ENCODE results near the gene TRAPPC12. TPM values are rescaled to one million over a fixed set of nuclear protein-coding genes. Genes with fewer than 3 reads are reported as not detected.
"Not testable (repeated sequence)": the region's sequence is repeated elsewhere in the genome, so short reads cannot be mapped to it uniquely, and the experiment has no call there.

The TRAPPC12 gene
- total RNA-seq, 1 donor from 2014 or later = 49.8 TPM

- no peak for DNase-seq (ENCODE audit: low read depth)
Measured at GRCh38 chr2:3368261-3368722, 11.2 kb upstream of the TRAPPC12 start.

- DNase-seq (ENCODE audit: low read depth) = not testable (repeated sequence)
Measured at GRCh38 chr2:3369340-3370181, 9.9 kb upstream of the TRAPPC12 start.

- DNase-seq (ENCODE audit: low read depth) = no peak
Measured at GRCh38 chr2:3376821-3377220, 2.7 kb upstream of the TRAPPC12 start.

GRCh38 chr2:3377279-3377611, 2.2 kb upstream of the TRAPPC12 start:
- peak; percentile 47 for DNase-seq (ENCODE audit: low read depth)

- DNase-seq (ENCODE audit: low read depth) = peak; percentile 99
Measured at GRCh38 chr2:3377612-3378432, 1.7 kb upstream of the TRAPPC12 start, which contains the start of gene EIPR1. Gene EIPR1, minus strand, starts transcription at chr2:3377818. Its CDS starts 129 bp downstream, at chr2:3377689.

- DNase-seq (ENCODE audit: low read depth) = no peak
Measured at GRCh38 chr2:3379339-3379646, 201 bp upstream of the TRAPPC12 start.

- DNase-seq (ENCODE audit: low read depth) = no peak
Measured at GRCh38 chr2:3386448-3386958, 7.0 kb downstream of the TRAPPC12 start.

GRCh38 chr2:3387011-3387410, 7.5 kb downstream of the TRAPPC12 start:
- no peak for DNase-seq (ENCODE audit: low read depth)

- DNase-seq (ENCODE audit: low read depth) = no peak
Measured at GRCh38 chr2:3387644-3388411, 8.3 kb downstream of the TRAPPC12 start.

- no peak for DNase-seq (ENCODE audit: low read depth)
Measured at GRCh38 chr2:3388412-3388738, 8.9 kb downstream of the TRAPPC12 start.

- no peak for DNase-seq (ENCODE audit: low read depth)
Measured at GRCh38 chr2:3389193-3389592, 9.7 kb downstream of the TRAPPC12 start.

- DNase-seq (ENCODE audit: low read depth) = no peak
Measured at GRCh38 chr2:3390041-3390440, 10.5 kb downstream of the TRAPPC12 start.

GRCh38 chr2:3392216-3392615, 12.7 kb downstream of the TRAPPC12 start:
- no peak for DNase-seq (ENCODE audit: low read depth)

- DNase-seq (ENCODE audit: low read depth) = no peak
Measured at GRCh38 chr2:3396920-3397559, 17.5 kb downstream of the TRAPPC12 start.

- no peak for DNase-seq (ENCODE audit: low read depth)
Measured at GRCh38 chr2:3398857-3399256, 19.4 kb downstream of the TRAPPC12 start.

GRCh38 chr2:3399381-3399780, 19.9 kb downstream of the TRAPPC12 start:
- no peak for DNase-seq (ENCODE audit: low read depth)

- peak; percentile 77 for DNase-seq (ENCODE audit: low read depth)
Measured at GRCh38 chr2:3399829-3400228, 20.3 kb downstream of the TRAPPC12 start.

GRCh38 chr2:3403587-3404334, 24.3 kb downstream of the TRAPPC12 start:
- no peak for DNase-seq (ENCODE audit: low read depth)

GRCh38 chr2:3404349-3404894, 24.9 kb downstream of the TRAPPC12 start:
- DNase-seq (ENCODE audit: low read depth) = no peak

- DNase-seq (ENCODE audit: low read depth) = no peak
Measured at GRCh38 chr2:3405307-3405706, 25.8 kb downstream of the TRAPPC12 start.
